Right renal cortex interstitium (tissue), 3 donors: ENCODE results near the gene BAIAP2. TPM values are rescaled to one million over a fixed set of nuclear protein-coding genes. Genes with fewer than 3 reads are reported as not detected.
A peak's percentile ranks its signal among the peaks of the same experiment; 100 is the strongest.

Experiments used
- DNase-seq, 3 donors: peaks; one replicate each; pipeline ENCODE4 v3.0.0-alpha.2; 2013; ENCODE audit warnings: low read depth in 3 of 3, low spot score in 2 of 3
- polyA plus RNA-seq, 3 donors: library from polyadenylated mRNA; unstranded; fragments of 120-200 nt; gene quantifications; one replicate each; pipeline ENCODE4 v1.2.1, GENCODE V29; 2013; ENCODE audit not compliant: insufficient read length in 3 of 3

BAIAP2 gene
- polyA plus RNA-seq, 3 donors: 34.8 to 40.4 (median 36.6) TPM

DNA sequence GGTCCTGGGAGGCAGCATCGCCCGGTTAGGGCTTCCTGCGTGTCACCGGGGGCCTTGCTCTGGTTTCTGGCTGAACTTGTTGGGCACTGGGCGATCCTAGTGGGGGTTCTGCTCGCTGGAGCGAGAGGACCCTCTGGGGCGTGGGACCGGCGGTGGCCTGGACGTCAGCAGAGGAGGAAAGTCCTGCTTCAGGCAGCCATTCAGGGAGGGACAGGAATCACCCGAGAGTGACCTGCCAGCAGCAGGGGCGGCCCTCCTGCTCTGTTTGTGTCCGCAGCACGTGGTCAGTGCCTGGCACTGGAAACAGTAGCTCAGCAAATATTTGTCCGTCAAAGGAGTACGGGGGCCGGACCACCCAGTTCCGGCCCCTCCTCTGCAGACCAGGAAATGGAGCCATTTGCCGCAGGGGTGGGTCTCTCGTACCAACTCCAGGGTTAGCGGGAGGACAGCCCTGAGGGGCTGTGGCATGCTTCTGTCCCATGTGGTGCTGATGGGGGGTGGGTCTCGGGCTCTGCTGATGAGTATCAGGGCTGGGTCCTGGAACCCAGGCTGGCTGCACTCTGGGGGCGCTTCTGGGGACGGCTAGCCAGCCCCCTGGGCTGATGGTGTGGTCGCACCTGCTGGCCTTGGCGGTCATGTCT is 48.3 kb downstream of the BAIAP2 start:
- peak in 1 of 3 donors; percentile 65 for DNase-seq

DNA sequence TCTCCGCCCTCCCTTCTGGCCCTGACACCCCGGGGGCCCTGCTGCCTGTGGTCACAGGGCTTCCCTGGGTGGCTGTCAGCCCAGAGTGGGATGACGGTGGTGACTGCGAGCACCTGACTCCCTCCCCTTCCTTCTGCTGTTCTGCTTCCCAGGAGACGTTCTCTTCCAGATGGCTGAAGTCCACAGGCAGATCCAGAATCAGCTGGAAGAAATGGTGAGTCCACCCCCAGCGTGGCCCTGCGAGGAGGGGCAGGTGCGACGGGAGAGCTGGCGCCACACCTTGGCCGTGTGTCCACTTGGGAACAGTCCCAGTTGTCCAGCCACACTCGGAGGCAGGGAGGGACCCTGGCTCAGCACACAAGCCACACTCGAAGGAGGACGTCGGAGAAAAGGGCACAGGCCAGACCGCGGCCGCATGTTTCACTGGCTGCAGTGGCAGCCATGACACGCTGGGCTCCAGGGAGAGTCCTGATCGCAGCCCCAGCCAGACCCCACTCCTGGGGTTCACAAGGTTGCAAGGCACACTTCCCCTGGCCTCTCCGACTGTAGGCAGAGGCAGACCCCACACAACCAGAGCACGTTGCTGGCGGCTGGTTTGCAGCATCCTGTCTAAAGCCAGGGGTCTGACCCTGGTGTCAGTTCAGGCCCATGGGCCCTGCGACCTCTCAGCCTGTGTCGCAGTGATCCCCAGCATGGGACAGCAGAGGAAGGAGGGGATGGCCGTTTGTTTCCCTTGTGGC is 49.9 kb downstream of the BAIAP2 start:
- DNase-seq: no peak

DNA sequence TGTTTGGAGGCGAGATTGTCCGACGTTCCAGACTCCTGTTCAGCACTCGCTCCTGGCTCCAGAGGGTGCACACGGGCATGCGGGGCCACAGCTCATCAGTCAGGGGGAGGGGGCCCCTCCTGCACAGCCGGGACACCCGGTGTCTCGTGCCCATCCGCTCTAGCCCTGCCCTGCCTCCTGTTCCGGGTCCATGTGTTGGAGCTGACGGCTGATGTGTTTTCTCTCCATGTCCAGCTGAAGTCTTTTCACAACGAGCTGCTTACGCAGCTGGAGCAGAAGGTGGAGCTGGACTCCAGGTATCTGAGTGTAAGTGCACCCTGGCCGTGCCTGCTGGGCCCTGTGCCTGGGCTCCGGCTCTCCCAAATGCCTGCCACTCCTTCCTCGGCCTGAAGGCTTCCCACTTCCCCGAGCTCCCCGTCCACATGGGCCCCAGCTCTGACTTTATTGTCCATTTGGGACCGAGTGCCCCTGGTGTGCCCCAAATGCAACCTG is 50.5 kb downstream of the BAIAP2 start:
- no peak for DNase-seq

DNA sequence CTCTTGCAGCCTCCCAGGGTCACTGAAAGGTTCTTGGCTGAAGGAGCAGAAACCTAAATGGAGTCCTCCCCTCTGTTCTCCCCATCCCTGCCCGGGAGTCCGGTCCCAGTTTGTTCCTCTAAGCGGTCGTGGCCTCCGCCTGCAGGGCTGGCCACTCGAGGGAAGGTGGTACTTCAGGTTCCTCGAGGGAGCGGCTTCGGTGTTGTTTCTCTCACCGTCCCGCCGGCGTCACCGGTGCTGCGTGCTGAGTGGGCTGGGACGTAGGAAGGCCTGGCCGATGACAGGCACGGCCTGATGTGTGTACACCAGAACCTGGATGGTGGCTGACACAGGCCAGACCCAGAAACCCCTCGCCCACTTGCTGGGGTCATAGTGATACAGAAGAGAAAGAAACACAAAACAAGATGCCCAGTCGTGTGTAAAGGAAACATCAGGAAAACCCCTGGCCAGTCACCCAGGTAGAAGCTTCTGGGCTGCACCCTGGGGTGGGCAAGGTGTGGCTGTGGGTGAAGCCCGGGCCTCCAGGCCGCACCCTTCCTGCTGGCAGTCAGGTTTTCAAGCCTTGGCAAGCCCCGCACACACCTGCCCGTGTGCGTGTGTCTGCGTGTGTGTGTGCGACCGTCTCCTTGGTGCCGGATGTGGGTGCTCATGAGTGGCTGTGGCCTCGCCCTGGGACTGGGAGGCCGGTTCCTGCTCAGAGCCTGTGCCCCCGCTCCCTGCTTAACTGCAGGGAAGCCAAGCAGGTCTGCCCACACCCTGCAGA is 52.0 kb downstream of the BAIAP2 start:
- DNase-seq: no peak

DNA sequence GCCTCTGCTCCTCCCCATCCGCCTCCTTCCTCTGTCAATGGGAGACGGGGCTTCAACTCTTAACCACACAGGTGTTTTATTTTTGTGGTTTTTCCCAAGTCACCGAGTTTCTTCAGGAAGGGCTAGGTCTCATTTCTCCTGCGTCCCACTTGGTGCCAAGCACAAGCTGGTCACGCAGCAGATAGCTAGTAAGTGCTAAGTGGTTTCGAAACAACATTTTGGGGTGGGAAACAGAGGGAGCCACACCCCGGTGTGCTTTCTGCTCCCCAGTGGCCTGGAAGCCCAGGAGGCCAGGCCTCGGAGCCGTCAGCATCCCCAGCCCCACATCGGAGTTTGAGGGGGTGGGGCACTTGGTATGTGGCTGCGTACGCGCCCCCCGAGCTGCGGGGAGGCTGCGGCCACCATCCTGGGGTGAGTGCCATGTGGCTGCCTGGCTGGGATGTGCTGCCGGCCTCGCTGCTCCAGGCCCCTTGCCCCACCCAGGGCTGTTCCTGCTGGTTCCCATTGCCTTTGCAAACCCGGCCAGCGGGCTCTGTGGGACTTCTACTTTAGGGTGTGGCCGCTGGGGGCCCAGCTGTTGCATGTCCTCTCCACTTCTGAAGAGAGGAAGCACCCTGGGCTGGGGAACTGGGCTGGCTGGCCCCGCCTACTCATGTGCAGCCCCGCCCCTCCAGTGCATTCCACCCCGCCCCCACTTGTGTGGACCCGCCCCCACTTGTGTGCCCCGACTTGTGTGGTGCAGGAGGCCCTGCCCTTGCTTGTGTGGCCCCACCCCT is 55.6 kb downstream of the BAIAP2 start:
- DNase-seq: no peak

DNA sequence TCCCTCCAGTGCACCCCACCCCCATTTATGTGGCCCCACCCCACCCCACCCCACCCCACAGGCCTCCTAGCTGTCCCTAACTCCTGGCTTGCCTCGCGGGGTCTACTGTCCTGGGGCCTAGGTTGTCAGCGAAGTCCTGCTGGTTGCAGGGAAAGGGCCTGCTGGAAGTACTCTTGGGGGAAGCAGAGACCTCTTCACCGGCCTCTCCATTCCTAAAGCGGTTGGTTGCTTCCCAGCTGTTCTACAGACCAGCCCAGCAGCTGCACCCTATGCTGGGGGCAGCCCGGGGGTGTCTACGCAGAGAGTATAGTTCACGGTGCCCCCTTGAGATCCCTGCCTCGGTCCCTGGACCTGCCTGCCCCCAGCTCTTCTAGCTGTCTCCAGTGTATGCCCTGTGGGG is 56.2 kb downstream of the BAIAP2 start:
- DNase-seq: no peak

DNA sequence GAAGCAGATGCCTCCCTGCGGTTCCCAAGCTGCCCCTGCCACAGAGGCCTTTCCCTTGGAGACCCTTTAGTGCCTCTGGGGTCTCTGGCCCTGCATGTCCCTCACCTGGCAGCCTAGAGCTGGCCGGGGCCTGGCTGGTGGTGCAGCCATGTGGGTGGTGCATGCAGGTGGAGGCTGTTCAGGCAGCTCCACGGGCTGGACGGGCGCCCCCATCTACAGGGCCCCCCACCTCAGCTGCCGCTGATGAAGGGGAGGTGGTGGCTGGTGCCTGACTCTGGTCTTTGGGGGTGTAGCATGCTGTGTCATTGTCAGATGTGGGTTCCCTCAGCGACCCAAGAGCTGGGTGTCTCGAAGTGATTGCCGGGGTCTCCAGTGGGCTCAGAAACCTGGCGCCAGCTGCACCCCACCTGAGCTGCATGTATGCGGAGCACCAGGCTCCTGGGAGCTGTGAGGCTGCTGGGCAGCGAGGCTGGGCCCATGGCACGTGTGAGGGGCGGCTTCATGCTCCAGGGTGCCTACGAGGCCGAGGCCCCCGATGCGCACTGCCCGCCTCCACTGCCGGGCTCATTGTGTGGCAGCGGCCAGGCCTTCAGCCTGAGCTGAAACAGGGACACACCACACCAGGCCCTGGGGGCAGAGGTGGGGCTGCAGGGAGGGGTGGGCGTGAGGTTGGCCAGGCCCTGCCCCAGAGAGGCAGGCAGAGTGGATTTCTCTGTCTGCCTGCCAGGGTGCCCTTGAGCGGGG is 57.0 kb downstream of the BAIAP2 start:
- DNase-seq: no peak

DNA sequence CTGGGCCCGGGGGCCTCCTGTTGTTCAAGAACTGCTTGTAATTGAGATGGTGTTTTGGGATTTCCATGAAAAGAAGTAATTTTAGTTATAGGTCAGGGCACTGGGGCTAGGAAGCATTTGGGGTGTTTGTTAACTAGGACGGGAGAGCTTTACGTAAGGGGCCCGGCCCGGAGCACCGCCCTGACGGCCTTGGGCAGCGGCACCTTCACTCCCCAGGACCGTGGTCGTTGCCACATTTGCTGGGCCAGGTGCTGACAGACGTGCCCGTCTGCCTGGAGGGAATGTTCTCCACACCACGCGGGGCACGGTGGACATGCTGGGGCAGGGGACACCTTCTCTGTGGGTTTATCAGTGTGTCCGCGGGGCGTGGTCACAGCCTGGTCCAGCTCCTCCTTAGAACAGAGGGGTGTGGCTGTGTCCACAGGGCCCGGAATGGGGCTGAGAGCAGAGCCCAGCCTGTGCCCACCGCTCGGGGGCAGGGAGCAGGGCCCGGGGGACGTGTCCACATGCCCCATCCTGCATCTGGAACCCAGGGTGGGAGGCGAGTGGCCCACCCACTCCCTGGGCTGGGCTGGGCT is 57.7 kb downstream of the BAIAP2 start:
- DNase-seq: no peak

DNA sequence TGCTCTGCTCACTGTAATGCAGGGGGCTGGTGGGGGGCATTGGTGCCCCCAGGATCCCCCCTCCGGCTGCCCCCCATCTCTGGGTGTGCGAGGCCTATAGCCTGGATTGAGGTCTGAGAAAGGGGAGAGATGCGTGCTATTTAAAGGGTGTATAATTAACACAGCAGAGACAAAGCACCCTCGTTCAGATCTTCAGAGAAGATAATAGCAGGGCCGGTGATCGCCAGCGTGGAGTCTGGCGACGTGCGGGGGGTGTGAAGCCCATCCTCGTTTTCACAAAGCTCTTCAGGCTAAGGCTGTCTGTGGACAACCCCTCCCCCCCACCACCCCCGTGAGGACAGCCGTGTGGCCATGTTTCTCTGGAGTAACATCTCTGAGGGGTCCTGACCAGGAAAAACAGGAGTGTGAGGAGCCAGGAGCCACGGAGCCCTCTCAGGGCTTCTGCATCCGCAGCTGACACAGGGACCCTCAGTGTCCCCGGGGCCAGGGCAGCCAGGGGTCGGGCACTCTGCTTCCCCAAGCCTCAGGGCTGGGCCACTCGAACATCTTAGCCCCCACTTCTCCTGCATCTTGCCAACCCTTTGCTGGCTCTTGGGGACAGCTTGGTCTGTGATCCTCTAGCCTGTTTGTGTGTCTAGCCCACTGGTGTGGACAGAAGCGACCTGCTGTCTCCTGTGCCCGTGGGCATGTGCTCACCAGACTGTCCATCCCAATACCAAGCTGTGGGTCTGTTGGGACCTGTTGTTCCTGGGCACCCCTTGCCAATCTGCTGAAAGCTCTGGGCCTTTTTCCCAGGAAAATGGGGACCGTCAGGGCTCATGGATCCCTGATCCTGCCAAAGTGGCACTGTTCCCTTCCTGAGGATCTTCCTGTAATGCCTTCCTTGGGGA is 58.9 kb downstream of the BAIAP2 start:
- no peak for DNase-seq

DNA sequence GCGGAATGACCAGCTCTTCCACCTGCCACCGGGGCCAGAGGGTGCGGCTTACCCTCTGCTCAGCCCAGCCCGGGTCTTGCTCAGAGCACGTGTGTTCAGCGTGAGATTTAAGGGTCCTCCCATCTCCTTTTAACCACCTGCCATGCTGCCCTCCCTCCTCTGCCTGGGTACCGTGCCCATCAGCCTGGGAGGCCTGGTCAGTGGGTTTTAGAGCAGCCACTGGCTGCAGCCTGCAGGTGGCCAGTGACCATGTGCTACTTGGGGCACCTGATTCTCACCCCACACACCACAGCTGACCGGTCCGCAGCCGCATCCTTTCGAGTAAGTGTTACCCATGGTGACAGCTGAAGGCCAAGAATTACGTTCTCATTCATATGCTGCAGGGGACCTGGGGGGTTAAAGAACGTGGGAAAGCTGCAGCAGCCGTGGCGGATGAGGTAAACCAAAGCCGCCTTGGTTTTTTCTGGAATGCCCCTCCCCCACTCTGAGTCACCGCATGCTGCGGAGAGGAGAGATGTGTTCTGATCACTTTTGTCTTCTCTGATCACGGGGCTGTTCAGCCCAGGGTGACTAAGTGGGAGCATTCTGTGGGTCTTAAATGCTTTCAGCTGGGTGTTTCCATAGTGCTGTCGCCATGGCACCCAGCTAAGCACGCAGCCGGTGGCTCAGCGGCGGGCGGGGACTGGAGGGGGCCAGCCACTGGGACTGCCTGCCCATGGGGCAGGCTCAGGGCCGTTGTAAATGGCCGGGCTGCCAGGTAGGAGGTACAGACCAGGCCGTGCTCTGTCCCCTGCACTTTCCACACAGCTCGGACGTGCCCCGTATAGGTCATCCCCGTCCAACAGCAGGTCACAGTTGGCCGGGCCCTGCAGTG is 59.8 kb downstream of the BAIAP2 start:
- DNase-seq: peak in 2 of 3 donors; percentile 73 to 75

DNA sequence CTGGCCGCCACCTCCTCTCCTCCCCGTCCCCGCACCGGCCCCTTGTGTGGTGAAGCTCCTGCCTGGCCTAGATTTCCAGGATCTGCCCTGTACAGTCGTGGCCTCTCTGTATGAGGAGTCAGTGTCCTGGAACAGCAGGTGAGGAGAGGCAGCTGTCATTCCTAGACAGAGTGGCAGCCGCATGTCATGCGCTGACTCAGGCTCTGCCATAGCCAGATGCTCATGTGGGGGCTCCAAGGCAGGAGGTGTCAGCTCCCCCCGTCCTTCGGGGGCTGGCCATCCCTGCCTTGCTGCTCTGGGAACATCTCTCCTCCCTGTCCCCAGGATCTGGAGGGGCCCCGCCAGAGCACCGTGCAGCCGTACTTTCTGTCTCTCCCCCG is 60.4 kb downstream of the BAIAP2 start:
- DNase-seq: no peak

DNA sequence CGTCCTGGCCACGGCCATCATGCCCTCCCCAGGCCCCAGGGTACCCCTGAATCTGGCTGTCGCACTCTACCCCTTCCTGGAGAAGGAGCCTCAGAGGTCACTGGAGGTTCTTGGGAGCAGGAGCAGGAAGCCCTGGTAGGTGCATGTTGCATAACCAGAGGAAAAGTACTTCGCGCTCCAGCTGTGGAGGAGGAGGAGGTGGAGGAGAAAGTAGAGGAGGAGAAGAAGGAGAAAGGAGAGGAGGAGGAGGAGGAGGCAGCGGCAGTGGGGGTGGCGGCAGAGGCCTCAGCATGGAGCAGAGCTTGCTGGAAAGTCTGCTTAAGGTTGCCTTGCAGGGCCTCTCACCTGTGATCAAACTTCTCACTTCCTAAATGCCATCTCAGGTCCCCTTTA is 61.8 kb downstream of the BAIAP2 start:
- DNase-seq: no peak

DNA sequence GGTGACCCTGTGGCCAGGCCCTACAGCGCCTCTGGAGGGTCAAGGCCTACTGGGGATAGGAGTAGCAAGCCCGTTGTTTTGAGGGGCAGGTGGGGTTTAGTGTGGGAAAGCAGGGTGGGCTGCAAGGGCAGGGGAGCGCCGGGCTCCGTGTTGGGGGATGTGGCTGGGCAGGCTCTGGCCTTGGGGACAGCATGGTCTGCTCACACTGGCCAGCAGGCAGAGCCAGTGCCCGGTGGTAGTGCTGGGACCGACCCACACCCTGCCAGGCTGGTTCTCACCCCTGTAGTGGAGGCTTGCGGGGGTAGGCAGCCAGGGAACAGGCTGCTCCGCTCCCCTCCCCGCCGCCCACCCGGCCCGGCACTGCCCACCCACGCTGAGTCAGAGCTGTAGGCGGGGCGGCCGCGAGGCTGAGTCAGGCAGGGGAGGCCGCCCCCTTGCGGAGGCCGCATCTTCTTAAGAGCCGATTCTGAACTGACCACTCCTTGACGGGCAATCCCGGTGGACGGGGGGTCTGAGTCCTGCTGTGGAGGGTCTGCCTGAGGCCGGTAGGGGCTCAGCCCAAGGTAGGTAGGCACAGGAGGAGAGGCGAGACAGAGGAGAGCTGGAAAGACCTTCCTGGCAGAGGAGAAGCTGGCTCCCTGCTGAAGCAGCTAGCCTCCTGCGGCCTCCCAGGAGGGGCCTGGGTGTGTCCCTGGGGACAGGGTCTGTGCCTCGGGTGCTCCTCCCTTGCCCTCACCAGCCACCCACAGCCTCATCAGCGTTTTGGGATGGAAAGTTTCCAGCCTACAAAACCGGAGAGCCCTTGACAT is 62.4 kb downstream of the BAIAP2 start:
- peak in 2 of 3 donors; percentile 57 to 68 for DNase-seq

DNA sequence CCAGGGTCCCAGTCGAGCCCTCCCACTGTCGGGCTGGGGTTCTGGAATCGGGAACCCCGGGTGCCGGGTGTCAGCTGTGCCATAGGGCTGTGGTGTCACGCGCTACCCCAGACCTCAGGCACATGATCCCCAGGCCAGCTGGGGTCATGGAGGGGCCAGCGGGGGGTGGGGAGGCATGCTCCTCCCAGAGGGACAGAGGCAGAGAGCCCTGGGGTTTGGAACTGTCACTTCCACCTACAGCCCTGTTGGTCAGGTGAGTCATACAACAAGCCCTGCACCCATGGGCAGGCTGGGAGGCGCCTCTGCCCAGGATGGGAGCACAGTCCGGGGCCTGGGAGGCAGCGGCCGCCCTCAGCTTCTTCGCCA is 63.0 kb downstream of the BAIAP2 start:
- DNase-seq: no peak

DNA sequence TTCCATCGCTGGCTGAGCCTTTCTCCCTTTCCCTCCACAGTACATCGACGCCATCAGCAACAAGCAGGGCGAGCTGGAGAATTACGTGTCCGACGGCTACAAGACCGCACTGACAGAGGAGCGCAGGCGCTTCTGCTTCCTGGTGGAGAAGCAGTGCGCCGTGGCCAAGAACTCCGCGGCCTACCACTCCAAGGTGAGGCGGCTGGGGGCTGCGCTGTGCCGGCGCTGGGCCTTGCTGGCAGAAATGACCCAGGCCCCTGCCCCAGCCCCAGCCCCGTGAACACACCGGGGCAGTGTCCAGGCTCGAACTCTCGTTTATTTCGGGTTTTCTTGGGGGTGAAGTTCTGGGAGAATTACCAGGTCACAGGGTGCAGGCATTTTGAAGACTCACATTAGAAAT is 64.9 kb downstream of the BAIAP2 start:
- no peak for DNase-seq

DNA sequence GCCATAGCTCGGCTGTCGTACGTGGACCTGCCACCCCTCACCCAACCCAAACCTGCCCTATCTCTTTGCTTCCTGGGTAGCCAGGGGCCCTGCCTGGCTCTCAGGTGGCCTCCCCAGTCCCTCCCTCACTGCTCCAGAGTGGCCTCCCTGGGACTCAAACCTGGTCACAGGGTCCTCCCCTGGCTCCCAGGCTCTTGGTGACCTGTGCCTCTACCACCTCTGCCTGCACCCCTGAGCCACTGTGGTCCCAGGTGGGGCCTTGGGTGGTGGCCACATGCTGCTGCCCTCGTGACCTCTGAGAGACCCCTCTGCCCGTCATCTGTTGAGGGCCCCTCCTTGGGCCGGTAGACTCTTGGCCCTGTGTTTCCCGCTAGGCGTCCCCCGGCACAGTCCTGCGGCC is 65.7 kb downstream of the BAIAP2 start:
- no peak for DNase-seq
